Thymus (tissue), 11 donors: ENCODE results near the gene EGFL8. TPM values are rescaled to one million over a fixed set of nuclear protein-coding genes. Genes with fewer than 3 reads are reported as not detected.

Experiments used
- DNase-seq, 9 donors: peaks; one replicate each; pipeline ENCODE4 v3.0.0-alpha.2; 2013; ENCODE audit warnings: low spot score in 9 of 9, low read depth in 6 of 9, missing footprints in 1 of 9
- H3K27ac ChIP-seq, 2 donors: one replicate each; pipeline ENCODE4 v1.5.1; 2013; ENCODE audit warnings: control low read depth in 1 of 2, low read depth in 1 of 2, low read length in 1 of 2, mild to moderate bottlenecking in 1 of 2, moderate library complexity in 1 of 2
- H3K27me3 ChIP-seq, 2 donors: one replicate each; pipeline ENCODE4 v1.5.1; 2013; ENCODE audit warnings: low read length in 1 of 2; ENCODE audit not compliant: control insufficient read depth in 2 of 2, insufficient read depth in 1 of 2
- H3K36me3 ChIP-seq, 2 donors: one replicate each; pipeline ENCODE4 v1.5.1; 2013; ENCODE audit warnings: low read length in 1 of 2, mild to moderate bottlenecking in 1 of 2, moderate library complexity in 1 of 2; ENCODE audit not compliant: control insufficient read depth in 2 of 2, insufficient read depth in 2 of 2
- H3K4me1 ChIP-seq, 2 donors: one replicate each; pipeline ENCODE4 v1.5.1; 2013; ENCODE audit warnings: low read length in 2 of 2; ENCODE audit not compliant: control insufficient read depth in 2 of 2, insufficient read depth in 2 of 2
- H3K4me3 ChIP-seq, 2 donors: one replicate each; pipeline ENCODE4 v1.5.1; 2013; ENCODE audit warnings: low read length in 2 of 2, control low read depth in 1 of 2, mild to moderate bottlenecking in 1 of 2
- H3K9me3 ChIP-seq, 2 donors: one replicate each; pipeline ENCODE4 v1.5.1; 2013; ENCODE audit warnings: low read length in 1 of 2, mild to moderate bottlenecking in 1 of 2; ENCODE audit not compliant: control insufficient read depth in 2 of 2, insufficient read depth in 1 of 2
- WGBS: extraction: QIAGEN DNeasy Blood & Tissue Kit; methylation state at CpG from one replicate; pipeline ENCODE4 v1.1.7; 2013; 5-methylcytosine and 5-hydroxymethylcytosine counted together
- polyA plus RNA-seq: library from polyadenylated mRNA; stranded (reverse); fragments of 200-250 nt; gene quantifications from one replicate; pipeline ENCODE4 v1.2.3, GENCODE V29; 2013
- total RNA-seq: library from RNA; stranded (reverse); fragments of 120-200 nt; gene quantifications from one replicate; pipeline ENCODE4 v1.2.4, GENCODE V29; 2013
- donor health status: healthy.

Gene EGFL8
- total and polyA plus RNA-seq, 2 donors = 10.5 to 31.9 TPM

DNA sequence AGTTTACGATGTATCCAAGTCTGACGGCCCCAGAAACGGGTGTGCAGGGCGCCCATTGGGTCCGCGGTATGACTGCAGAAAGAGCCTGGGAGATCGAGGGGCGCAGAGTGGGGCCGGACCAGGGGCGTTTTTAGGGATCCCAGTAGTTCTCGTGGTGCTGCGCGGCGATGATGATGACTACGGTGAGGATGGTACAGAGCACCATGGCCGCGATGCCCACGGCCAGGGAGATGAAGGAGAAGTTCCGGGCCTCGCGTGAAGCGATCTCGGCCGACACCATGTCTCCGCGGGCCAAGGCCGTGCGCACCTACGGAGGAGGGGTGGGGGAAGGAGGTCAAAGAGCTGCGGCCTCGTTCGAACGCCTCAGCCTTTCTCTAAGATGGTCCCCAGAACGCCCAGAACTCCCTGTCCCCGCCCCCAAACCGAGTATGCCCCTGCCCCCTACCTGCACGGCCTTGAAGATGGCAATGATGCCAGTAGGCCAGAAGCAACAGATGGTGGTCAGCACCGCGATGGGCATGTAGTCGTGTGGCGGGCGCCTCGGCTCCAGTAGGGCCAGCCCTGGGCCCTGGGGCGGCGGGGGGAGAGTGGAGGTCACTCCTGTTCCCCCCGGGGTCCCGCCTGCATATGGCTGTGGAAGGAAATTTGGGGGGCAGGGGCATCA, 15.2 kb upstream of the EGFL8 start:
- Histone ChIP-seq H3K4me3 (peak overlapping the region; percentile 8 to 28), H3K9me3 (peaks cover 3 to 16% of the 10 kb centered on the region in 2 donors), H3K4me1 (peaks cover 10 to 54% of the 10 kb centered on the region in 2 donors), H3K27me3 (peaks cover 42 to 93% of the 10 kb centered on the region in 2 donors), H3K36me3 (no peaks in the 10 kb centered on the region), H3K27ac (no peak overlapping the region)
- DNase-seq = no peak
- 37% methylated on average over 47 of the region's 47 CpGs for WGBS

DNA sequence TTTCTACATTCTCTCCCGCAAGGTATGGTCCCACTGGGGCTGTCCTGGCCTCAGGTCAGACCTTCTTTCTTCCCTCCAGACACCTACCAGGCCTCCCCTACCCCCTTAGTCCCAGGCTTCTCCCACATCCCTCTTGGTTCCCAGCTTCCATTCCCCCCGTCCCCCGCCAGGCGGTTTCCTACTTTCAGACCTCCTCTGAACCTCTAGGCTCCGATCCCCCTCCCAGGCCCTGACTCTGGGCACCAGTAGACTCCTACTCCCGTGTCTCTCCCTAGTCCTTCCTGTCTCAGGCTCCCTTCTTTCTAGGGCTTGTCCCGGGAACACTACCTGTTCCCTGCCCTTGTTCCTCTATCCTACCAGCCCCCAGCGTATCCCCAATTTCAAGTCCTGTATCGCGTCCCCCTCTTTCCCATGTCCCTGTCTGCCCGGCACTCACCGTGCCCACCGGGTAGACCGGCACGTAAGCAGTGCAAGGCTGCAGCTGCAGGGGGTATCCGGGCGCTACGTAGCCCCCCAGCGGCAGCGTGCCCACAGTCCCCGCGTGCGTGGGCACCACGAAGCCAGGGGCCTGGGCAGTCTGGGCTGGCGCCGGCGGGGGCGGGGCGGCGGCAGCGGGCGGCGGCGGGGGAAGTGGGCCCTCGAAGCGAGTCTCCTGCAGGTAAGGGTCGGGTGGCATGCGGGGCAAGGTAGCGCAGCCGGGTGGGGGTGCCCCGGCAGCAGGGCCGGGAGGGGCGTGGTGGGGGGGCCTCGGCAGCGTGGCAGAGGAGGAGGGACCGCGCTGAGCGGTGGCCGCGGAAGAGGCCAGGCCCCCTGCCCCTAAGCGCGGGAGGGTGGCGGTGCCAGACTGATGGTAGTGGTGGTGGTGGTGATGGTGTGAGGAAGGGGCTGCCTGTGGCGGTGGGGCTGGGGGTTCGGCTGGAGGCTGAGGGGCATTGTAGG, 14.2 kb upstream of the EGFL8 start:
- Histone ChIP-seq H3K4me1 (peaks cover 14 to 63% of the 10 kb centered on the region in 2 donors), H3K9me3 (peaks cover 3 to 16% of the 10 kb centered on the region in 2 donors), H3K4me3 (no peak overlapping the region), H3K36me3 (no peaks in the 10 kb centered on the region), H3K27ac (no peak overlapping the region), H3K27me3 (peaks cover 42 to 90% of the 10 kb centered on the region in 2 donors)
- 49% methylated on average over 55 of the region's 55 CpGs for WGBS
- no peak for DNase-seq

DNA sequence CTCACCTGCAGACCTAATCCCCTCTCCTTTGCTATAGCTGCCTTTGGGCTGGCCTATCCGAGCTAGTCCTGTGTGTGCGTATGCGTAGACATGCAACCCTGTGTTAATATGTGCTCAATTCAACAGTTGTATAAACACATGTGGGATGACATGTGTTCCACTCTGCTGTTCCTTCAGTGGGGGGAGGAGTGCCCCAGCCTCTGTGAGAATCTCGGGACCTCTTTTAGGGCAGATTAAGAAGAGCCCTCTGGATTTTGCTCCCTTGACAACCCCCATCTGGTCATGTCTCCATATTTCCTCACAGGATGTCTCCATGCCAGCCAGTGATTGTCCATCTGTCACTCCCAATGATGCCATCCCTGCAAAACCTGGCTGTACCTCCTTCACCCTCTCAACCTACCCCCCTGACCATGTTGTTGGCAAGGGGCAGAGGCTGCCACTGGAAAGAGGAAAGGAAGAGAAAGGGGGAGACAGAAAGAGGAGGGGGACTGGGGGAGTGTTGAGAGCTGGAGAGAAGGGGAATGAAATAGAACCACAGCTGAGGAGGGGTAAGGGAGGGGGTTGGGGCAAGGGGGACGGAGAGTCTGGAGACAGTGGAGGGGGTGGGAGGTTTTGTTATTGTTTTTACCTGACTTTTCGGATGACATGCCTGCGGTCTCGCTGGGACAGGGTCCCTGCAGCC, 13.1 kb upstream of the EGFL8 start:
- Histone ChIP-seq H3K27ac (no peak overlapping the region), H3K4me3 (peak overlapping the region in 1 of 2 donors; percentile 33), H3K27me3 (peaks cover 41 to 82% of the 10 kb centered on the region in 2 donors), H3K4me1 (peaks cover 19 to 70% of the 10 kb centered on the region in 2 donors), H3K36me3 (peaks cover 7 to 8% of the 10 kb centered on the region in 2 donors), H3K9me3 (peaks cover 3 to 16% of the 10 kb centered on the region in 2 donors)
- WGBS = 51% methylated on average over 8 of the region's 8 CpGs
- no peak for DNase-seq

DNA sequence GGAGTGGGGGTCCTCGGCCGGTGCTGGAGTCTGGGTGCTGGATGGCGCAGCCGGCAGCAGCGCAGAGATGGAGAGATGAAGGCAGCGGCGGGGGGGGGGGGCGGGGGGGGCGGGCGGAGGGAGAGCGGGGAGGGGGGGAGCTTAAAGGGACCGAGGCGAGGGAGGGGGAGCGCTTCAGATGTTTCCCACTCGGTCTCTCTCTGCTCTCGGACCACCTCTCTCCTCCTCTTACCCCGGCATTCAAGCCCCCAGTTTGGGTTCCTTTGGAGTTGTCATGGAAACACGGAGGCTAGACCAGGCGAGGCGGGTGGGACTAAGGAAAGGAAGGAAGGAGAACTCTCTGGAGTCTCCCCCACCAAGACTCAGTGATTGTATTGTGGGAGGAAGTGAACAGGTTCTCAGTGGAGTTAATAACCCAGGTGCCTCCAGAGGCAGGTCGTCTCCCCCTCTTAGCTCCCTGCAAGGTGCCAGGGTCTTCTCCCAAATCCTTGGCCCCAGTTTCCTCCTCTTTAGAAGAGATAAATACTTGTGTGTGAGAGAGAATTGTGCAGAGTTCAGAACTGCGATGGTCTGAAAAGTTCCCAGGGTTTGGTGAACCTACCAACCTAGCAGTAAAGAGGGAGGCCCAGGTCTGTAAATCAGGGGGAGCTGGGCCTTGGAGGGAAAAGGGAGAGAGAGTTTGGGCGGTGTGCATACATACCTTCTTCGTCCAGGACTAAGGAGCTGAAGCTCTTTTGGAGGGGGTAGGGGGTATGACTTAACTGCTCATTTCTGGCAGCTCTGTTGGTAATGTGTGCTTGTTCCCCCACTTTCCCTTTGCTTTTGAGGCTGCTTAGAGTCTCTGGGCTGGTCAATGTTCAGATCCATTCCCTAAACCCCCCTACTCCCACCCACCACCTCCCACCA, 12.3 kb upstream of the EGFL8 start, which contains the start of gene PRRT1:
Gene PRRT1, minus strand, starts transcription at position 77 of the 906 bp plus-strand sequence. CDS start 112 bp downstream, outside the sequence.
- DNase-seq = no peak

DNA sequence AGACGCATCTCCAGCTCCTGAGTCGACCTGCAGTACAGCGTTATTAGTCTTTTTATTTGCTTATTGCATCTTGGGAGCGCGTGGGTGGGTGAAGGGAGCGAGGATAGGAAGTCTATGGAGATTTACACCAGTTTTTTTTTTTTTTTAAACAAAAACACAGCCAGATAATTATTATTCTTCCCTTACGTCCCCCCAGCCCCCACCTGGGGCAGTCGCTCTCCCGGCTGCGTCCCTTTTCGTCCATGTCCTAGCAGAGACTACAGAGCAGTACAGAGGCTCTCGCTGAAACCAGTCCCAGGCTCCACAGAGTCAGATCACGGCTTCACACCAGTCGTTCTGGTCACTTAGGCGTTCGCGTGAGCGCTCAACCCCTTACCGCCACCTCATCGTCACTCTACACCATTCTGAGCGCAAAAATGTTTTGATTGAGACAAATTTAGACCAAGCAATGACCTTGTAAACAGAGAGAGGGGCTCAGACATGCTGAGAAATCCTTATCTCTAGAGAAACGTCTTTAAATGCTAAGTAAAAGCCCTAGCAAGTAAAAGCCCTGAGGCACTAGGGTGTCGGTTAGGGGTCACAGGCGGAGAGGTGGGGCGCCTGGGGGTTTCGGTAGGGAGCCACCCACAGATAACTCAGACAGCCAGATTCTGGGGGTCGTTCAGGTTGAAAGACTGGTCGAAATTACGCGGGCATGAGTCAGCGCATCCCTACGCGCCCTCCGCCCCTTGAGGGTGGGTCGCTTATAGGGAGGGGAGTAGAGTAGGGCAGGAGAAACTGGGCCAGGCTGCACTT, 11.4 kb upstream of the EGFL8 start:
- Histone ChIP-seq H3K4me1 (peaks cover 19 to 70% of the 10 kb centered on the region in 2 donors), H3K36me3 (peaks cover 21% of the 10 kb centered on the region in 2 donors), H3K4me3 (peak overlapping the region; percentile 62 to 84), H3K27me3 (peaks cover 35 to 65% of the 10 kb centered on the region in 2 donors), H3K27ac (peak overlapping the region in 1 of 2 donors; percentile 55), H3K9me3 (peaks cover 3 to 16% of the 10 kb centered on the region in 2 donors)
- no peak for DNase-seq
- WGBS = 76% methylated on average over 35 of the region's 35 CpGs

More for the DNA sequence above, 12.3 kb upstream of the EGFL8 start, which contains the start of gene PRRT1:
- H3K4me3 ChIP-seq = peak within 1 kb of the TSS in 1 of 2 donors; percentile 33
- WGBS = 29% methylated on average over 15 of the region's 24 CpGs
- peak within 1 kb of the TSS in 1 of 2 donors; percentile 39 for H3K27ac ChIP-seq
- peaks cover 38 to 74% of the 10 kb centered on the region in 2 donors for H3K27me3 ChIP-seq
- peaks cover 3 to 16% of the 10 kb centered on the region in 2 donors for H3K9me3 ChIP-seq
- H3K4me1 ChIP-seq = peaks cover 19 to 70% of the 10 kb centered on the region in 2 donors
- H3K36me3 ChIP-seq = peaks cover 12 to 15% of the 10 kb centered on the region in 2 donors

DNA sequence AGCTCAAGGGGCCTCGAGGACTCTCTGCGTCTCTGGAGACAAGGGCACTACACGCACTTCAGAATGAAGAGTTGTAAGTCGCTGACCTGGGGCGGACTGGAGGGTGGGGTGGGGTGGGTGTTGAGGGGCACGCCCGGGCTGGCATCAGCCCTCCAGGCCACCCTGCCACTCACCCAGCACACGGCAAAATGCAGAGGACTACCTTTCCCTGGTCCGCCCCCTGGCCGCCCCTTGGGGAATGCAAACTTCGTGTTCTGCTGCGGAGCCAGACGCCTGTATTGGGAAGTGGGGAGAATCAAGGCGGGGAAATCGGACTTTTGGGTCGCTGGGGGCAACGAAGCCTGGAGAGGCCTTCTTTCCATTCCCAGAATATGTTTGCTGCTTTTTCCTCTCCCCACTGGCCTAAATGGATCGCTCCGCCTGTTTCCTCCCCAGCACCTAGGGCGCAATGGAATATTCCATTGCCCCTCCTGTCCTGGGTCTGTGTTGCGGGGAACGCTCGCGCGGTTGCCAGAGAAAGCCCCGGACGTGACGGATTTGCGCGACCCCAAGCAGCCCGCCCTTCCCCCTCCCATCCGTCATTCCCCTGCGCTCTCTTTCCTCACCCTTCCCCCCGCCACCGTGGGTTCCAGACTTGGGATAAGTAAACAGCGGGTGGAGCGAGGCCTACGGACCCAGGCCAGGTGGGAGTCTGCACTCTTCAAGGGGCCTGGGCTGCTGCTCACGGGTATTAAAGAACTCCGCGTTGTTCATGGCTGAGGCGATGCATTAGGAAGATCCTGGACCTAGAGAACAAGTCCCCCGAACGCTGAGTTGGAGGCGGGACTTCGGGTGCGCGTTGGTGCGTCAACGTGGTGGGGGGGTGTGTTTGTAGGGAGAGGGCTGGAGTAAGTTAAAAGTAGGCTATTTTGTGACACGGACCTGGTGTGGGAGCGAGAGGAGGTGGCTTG, 10.6 kb upstream of the EGFL8 start, which contains the start of gene PPT2:
Gene PPT2, plus strand, starts transcription at position 578 of the 950 bp plus-strand sequence. CDS start 454 bp downstream, outside the sequence.
- 6% methylated on average over 52 of the region's 52 CpGs for WGBS
- peaks cover 0 to 10% of the 10 kb centered on the region in 2 donors for H3K9me3 ChIP-seq
- H3K4me1 ChIP-seq = peaks cover 19 to 61% of the 10 kb centered on the region in 2 donors
- peak; percentile 66 to 89 (median 76) for DNase-seq
- H3K27ac ChIP-seq = peak within 1 kb of the TSS; percentile 55 to 80
- H3K4me3 ChIP-seq = peak within 1 kb of the TSS; percentile 62 to 84
- peaks cover 22 to 29% of the 10 kb centered on the region in 2 donors for H3K36me3 ChIP-seq
- peaks cover 26 to 56% of the 10 kb centered on the region in 2 donors for H3K27me3 ChIP-seq
